ENCODE results near the gene HOXB3.

DNA sequence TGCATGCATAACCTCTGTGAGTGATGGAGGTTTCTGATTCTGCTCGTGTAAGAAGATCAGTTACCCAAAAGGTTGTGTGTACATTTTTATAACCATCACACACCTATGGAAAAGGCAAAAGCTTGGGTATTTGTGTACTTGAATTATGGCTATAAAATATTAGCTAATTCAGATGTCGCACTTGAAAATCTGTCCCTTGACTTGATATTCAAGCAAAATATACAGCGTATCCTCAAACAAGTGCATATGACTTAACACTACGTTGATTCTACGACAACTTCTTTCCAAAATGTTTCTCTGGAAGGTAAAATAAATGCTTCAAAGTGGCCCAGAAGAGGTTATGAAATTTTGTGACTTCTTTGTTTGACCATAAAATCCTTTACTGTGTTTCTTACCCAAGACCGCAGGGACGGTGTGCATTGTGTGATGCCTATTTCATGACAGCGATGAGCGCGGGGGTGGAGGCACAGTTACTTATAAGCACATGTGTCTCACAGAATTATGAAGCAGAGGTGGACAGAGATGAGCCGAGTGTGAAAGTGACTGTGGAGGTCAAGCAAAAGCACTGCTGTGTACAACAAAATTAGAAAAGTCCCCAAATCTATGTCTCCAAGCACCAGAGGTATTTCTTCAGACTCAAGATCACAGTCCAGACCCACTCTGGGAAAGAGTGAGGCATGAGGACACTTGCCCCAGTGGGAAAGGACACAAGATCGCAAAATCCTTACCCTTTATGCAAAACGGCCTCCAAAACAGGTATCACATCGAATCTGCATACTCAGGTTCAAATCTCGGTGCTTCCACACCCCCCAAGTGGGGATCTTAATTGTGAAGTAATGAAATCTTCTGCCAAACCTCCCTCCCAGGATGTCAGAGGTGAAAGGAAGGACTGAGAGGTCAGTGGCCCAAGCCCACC, 40.2 kb upstream of the HOXB3 start:
- TF ChIP-seq CTCF (IDR thresholded peaks at IDR 0.05) (no peak), POLR2A (IDR thresholded peaks at IDR 0.05) (no peak)
